Heart right ventricle (tissue), 16 donors: ENCODE measurements around the gene WDR36. TPM values are rescaled to one million over a fixed set of nuclear protein-coding genes. Genes with fewer than 3 reads are reported as not detected.
A peak's percentile ranks its signal among the peaks of the same experiment; 100 is the strongest.

Experiments used
- ATAC-seq, 8 donors: fragments of 200-7000 bp; cut with Tn5 transposase; one replicate each; pipeline ENCODE4 v1.9.1; 2020; ENCODE audit warnings: mild to moderate bottlenecking in 8 of 8, moderate library complexity in 8 of 8, moderate number of reproducible peaks in 1 of 8
- DNase-seq, 2 donors: peaks; one replicate each; pipeline ENCODE4 v3.0.0-alpha.2; 2020
- H3K27ac ChIP-seq, 10 donors: fragments of 200-600 bp; sonication (generic) in 2 of 10; one replicate each; pipeline versions ENCODE4 v1.5.0 to v1.8.0; 2020 to 2022; ENCODE audit warnings: mild to moderate bottlenecking in 3 of 10
- H3K27me3 ChIP-seq, 7 donors: fragments of 200-600 bp; one replicate each; pipeline ENCODE4 v1.8.0; 2021 to 2022; ENCODE audit warnings: mild to moderate bottlenecking in 2 of 7
- H3K36me3 ChIP-seq, 9 donors: fragments of 200-600 bp; sonication (generic) in 1 of 9; one replicate each; pipeline versions ENCODE4 v1.5.0 to v1.8.0; 2020 to 2022; ENCODE audit warnings: mild to moderate bottlenecking in 2 of 9
- H3K4me1 ChIP-seq, 9 donors: fragments of 200-600 bp; sonication (generic) in 1 of 9; one replicate each; pipeline versions ENCODE4 v1.5.0 to v1.8.0; 2020 to 2022; ENCODE audit warnings: mild to moderate bottlenecking in 4 of 9
- H3K4me3 ChIP-seq, 10 donors: fragments of 200-600 bp; sonication (generic) in 2 of 10; one replicate each; pipeline versions ENCODE4 v1.5.0 to v1.8.0; 2020 to 2022; ENCODE audit warnings: mild to moderate bottlenecking in 7 of 10, moderate library complexity in 2 of 10
- H3K9me3 ChIP-seq, 11 donors: fragments of 200-600 bp in 10 of 11; sonication (generic) in 2 of 11; one replicate each; pipeline versions ENCODE4 v1.5.0 to v1.8.0; 2013 to 2022; ENCODE audit warnings: mild to moderate bottlenecking in 2 of 11, control low read depth in 1 of 11, moderate library complexity in 1 of 11
- WGBS, 2 donors: extraction: QIAGEN DNeasy Blood & Tissue Kit; methylation state at CpG; one replicate each; pipeline ENCODE4 v1.1.7; 2013; ENCODE audit warnings: inconsistent platforms in 1 of 2; 5-methylcytosine and 5-hydroxymethylcytosine counted together
- intact Hi-C, 10 donors: fragments of 100-400 bp; cut with DNase I; formaldehyde crosslinking; loops; one replicate each; pipeline versions ENCODE4 v1.11.1 to v1.14.2; 2022
- long read RNA-seq, 3 donors: library from polyadenylated mRNA; unstranded; transcript quantifications; one replicate each; pipeline ENCODE4 v2.0.0, GENCODE V29; 2020 to 2021
- polyA plus RNA-seq, 2 donors: library from polyadenylated mRNA; stranded (reverse); fragments of 200-250 nt; gene quantifications; one replicate each; pipeline ENCODE4 v1.2.3, GENCODE V29; 2013
- total RNA-seq, 10 donors: library from RNA; stranded (reverse); fragmentation: NEBNext Ultra II Directional in 3 of 10; extraction: Animal tissue kit (Norgen Biotek cat#: 25700) in 3 of 10; gene quantifications; one replicate each; pipeline versions ENCODE4 v1.2.1 to v1.2.4, GENCODE V29; 2021 to 2023
- TF ChIP-seq, protein P1 (sequence below), 9 donors: fragments of 200-600 bp; sonication (generic) in 2 of 9; IDR thresholded peaks; one replicate each; pipeline versions ENCODE4 v1.5.0 to v1.8.0; 2021 to 2022; ENCODE audit warnings: antibody characterized with exemption in 9 of 9, mild to moderate bottlenecking in 5 of 9, moderate library complexity in 1 of 9
- donor health status: Arrhythmogenic right ventricular cardiomyopathy.
- donor health status: ischemic (EF 13 %, LVEDD 7.1; RV severe dilation, severe dysfunction).
- donor health status: healthy with polysubstance abuse.
- donor health status: DM: no; HTN: yes; CAD: no.
- donor health status: DM: no; HTN: no; CAD: no.
- donor health status: ischemic (EF 25% LVEDD 6.9; RV normal size, moderate dysfunction).
- donor health status: ischemic (EF 25% LVEDD 5.7; RV mildly dilated, moderate dysfunction).
- donor health status: healthy.
- donor health status: DM: yes; HTN: yes; CAD: no.
- donor health status: Ischemic cardiomyopathy.
- donor health status: ischemic (EF 35%, LVEDD 5.7; RV mildly dilated, moderate dysfunction).
- donor health status: nonischemic (EF 11% LVEDD 7.7; RV severe dilation, severe dysfunction).
- donor health status: DM: yes; HTN: yes; CAD: no.
- donor health status: PGD.
- donor health status: ischemic (EF 29% LVEDD 5.4; RV normal size, mild dysfunction).
- donor health status: nonischemic (EF 23%, LVEDD 6.1; RV moderate dilation, normal function).

WDR36 gene
- 10 to 100 TPM; 11.2 to 15.8 (median 13.6) TPM for total RNA-seq
- 1 to 10 TPM; 3.2 to 6.9 TPM for polyA plus RNA-seq
- long read RNA-seq, donor 1, full-length matches to known transcripts: 4 of 7 reads
- long read RNA-seq, donor 1, partial matches to known transcripts: 0 of 7 reads
- long read RNA-seq, donor 1, other reads (novel, unspliced or antisense): 3 of 7 reads
- long read RNA-seq, donor 2, full-length matches to known transcripts: 11 of 15 reads
- long read RNA-seq, donor 2, partial matches to known transcripts: 1 of 15 reads
- long read RNA-seq, donor 2, other reads (novel, unspliced or antisense): 3 of 15 reads
- long read RNA-seq, donor 3, full-length matches to known transcripts: 33 of 55 reads
- long read RNA-seq, donor 3, partial matches to known transcripts: 8 of 55 reads
- long read RNA-seq, donor 3, other reads (novel, unspliced or antisense): 14 of 55 reads

DNA sequence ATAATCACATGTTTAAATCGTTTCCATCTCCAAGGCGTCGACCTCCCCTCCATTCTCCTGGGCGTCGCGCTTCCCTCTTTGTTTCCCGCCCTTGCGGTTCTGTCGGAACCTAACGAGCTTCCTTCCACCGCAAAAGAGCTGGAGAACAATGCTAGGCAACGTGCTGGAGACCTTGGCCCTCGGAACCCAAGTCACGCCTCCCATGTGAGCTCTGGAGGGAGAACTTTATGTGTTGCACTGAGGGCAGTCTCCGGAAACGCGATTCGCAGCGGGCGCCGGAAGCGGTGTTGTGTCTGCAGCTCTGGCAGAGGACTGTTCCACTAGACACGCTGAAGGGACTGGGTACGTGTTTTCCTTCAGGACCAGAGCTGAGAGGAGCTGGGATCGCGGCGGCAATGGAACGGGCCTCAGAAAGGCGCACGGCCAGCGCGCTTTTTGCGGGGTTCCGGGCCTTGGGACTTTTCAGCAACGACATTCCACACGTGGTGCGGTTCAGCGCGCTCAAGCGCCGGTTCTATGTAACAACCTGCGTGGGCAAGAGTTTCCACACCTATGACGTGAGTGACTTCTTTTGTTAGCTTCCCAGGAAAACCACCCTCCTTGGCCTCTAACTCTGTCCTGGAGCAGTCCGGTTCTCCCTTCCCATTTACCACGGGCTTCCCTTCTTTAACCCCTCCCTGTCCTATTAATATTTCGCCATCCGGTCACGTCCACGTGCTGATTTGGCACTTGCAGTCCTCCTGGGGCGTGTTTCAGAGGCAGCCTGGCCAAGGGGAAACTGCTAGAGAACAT, at the start of gene WDR36:
Gene WDR36 (plus strand): TSS at position 287 of the 792 bp plus-strand sequence. CDS start 109 bp downstream, at position 396.
- DNase-seq (peak; percentile 88 to 90), ATAC-seq (peak; percentile 96 to 99 (median 98))
- H3K4me3 ChIP-seq: peak within 1 kb of the TSS; percentile 69 to 99 (median 84)
- 1% methylated on average over 50 of the region's 50 CpGs for WGBS, 2 donors
- peaks cover 0 to 29% (median 5%) of the 10 kb centered on the region in 9 donors for H3K36me3 ChIP-seq
- TF ChIP-seq, protein P1, sequence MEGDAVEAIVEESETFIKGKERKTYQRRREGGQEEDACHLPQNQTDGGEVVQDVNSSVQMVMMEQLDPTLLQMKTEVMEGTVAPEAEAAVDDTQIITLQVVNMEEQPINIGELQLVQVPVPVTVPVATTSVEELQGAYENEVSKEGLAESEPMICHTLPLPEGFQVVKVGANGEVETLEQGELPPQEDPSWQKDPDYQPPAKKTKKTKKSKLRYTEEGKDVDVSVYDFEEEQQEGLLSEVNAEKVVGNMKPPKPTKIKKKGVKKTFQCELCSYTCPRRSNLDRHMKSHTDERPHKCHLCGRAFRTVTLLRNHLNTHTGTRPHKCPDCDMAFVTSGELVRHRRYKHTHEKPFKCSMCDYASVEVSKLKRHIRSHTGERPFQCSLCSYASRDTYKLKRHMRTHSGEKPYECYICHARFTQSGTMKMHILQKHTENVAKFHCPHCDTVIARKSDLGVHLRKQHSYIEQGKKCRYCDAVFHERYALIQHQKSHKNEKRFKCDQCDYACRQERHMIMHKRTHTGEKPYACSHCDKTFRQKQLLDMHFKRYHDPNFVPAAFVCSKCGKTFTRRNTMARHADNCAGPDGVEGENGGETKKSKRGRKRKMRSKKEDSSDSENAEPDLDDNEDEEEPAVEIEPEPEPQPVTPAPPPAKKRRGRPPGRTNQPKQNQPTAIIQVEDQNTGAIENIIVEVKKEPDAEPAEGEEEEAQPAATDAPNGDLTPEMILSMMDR (IDR thresholded peaks at IDR 0.05): no peak
- peak within 1 kb of the TSS; percentile 44 to 95 (median 84) for H3K27ac ChIP-seq
- no peaks in the 10 kb centered on the region for H3K27me3 ChIP-seq
- no peaks in the 10 kb centered on the region for H3K9me3 ChIP-seq
- peaks cover 7 to 27% (median 21%) of the 10 kb centered on the region in 9 donors for H3K4me1 ChIP-seq
- intact Hi-C loops: loop anchor here in 3 of 10 donors (5.0 to 10.0 kb wide), 2 partner anchors 335 to 337 kb away; no protein-coding TSS in a partner anchor

DNA sequence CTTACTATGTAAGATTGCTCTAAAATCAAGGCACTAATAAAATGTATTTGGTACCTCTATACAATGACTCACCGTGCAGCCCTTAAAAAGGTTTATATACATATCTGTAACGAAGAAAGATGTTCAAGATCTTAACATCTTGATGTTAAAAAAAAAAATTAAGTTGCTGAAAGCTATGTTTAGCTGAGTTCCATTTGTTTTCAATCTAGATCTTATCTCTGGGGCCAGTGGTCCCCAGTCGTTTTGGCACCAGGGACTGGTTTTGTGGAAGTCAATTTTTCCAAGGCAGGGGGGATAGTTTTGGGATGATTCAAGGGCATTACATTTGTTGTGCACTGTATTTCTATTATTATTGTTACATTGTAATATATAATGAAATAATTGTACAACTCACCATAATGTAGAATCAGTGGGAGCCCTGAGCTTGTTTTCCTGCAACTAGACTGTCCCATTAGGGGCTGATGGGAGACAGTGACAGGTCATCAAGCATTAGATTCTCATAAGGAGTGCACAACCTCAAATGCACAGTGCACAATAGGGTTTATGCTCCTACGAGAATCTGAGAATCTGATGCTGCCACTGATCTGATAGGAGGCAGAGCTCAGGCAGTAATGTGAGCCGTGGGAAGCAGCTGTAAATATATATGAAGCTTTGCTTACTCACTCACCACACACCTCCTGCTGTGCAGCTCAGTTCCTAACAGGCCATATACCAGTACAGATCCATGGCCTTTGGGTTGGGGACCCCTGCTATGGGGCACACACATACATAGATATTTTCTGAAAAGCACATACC, 48.2 kb upstream of the WDR36 start:
- no peak for ATAC-seq

DNA sequence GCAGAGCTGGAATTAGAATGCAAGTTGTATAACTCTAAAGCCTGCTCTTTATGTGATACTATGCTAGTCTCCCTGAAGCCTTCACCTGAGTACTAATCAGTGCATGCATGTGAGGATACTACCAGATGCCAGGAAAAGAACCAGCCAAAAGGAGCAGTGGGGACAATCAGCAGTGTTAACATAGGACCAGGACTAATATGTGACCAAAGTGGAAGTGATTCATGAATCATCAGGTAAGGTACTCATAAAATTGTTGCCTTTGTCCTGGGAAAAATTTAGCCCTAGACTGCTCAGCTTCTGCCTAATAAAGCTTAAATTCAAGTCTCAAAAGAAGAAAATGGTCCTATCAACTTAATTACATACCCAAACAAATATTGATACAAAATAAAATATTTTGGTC, 34.1 kb upstream of the WDR36 start:
- Histone ChIP-seq H3K36me3 (no peaks in the 10 kb centered on the region), H3K4me1 (no peaks in the 10 kb centered on the region), H3K27ac (no peak overlapping the region), H3K27me3 (no peaks in the 10 kb centered on the region), H3K4me3 (no peak overlapping the region), H3K9me3 (peaks cover 0 to 10% (median 0%) of the 10 kb centered on the region in 11 donors)
- DNase-seq (no peak), ATAC-seq (no peak)
- TF ChIP-seq, protein P1 (IDR thresholded peaks at IDR 0.05): no peak
- intact Hi-C loops: no loop called here

More for the DNA sequence above, 48.2 kb upstream of the WDR36 start:
- no peak for DNase-seq
- 42 to 45% methylated on average over 5 of the region's 5 CpGs for WGBS, 2 donors
- Histone ChIP-seq H3K4me1 (no peaks in the 10 kb centered on the region), H3K36me3 (no peaks in the 10 kb centered on the region), H3K4me3 (no peak overlapping the region), H3K27me3 (no peaks in the 10 kb centered on the region), H3K9me3 (peaks cover 0 to 20% (median 0%) of the 10 kb centered on the region in 11 donors), H3K27ac (no peak overlapping the region)
- TF ChIP-seq, protein P1 (IDR thresholded peaks at IDR 0.05): no peak
- intact Hi-C loops: loop anchor here in 1 of 10 donors (10.0 kb wide), 1 partner anchor 169 kb away; no protein-coding TSS in a partner anchor
